HepG2 (cell line): ENCODE data around the gene IKZF2. TPM values are rescaled to one million over a fixed set of nuclear protein-coding genes. Genes with fewer than 3 reads are reported as not detected.

Experiments used
- ATAC-seq: fragments of 200-7000 bp; cut with Tn5 transposase; 3 replicates; pipeline ENCODE4 v1.9.1; 2020; ENCODE audit warnings: mild to moderate bottlenecking, moderate library complexity
- BruUV-seq: library from RNA; stranded (reverse); fragments of 400-500 nt; replicated peaks from 2 replicates; lab custom pipeline; 2021; lab: Mats Ljungman, UMichigan
- CTCF ChIA-PET: fragments of 300-600 bp; formaldehyde crosslinking; extraction: SDS; loops from one replicate; lab custom pipeline; 2021; ENCODE audit warnings: low total read pairs, inconsistent platforms, low intra/inter-chr PET ratio; lab: Yijun Ruan, JAX
- POLR2A ChIA-PET: fragments of 350-600 bp; sonication (Branson Sonifier 250); formaldehyde crosslinking; loops from one replicate; lab custom pipeline; 2020; ENCODE audit warnings: antibody characterized with exemption, inconsistent platforms; lab: Yijun Ruan, JAX
- DNase-seq: peaks from one replicate; pipeline ENCODE4 v3.0.0-alpha.2; 2015; ENCODE audit warnings: low spot score
- FAIRE-seq: peaks from 3 replicates; lab custom pipeline; 2011; peaks lifted over from hg19 to GRCh38; lab: Jason Lieb, UNC
- H2AFZ ChIP-seq: one replicate; pipeline ENCODE4 v1.6.1; 2011; ENCODE audit warnings: low read length, inconsistent platforms
- H3K27ac ChIP-seq: fragments of 300-600 bp; 3 replicates; pipeline ENCODE4 v1.8.0; 2011; ENCODE audit warnings: mixed run types, mild to moderate bottlenecking, mixed read lengths, low read length, inconsistent platforms; ENCODE audit not compliant: insufficient read depth; ENCODE audit errors: extremely low read length
- H3K27me3 ChIP-seq, 2 experiments: fragments of 200-600 bp in 1 of 2; 2 replicates in 1 of 2; 3 replicates in 1 of 2; pipeline versions ENCODE4 v1.6.0 to v1.8.0; 2011; ENCODE audit warnings: low read length in 2 of 2, mild to moderate bottlenecking in 2 of 2, moderate library complexity in 2 of 2, inconsistent platforms in 1 of 2; ENCODE audit not compliant: insufficient read depth in 2 of 2, control insufficient read depth in 1 of 2
- H3K36me3 ChIP-seq, 2 experiments: fragments of 200-600 bp in 1 of 2; replicated peaks in 1 of 2; 2 replicates in 1 of 2; 3 replicates in 1 of 2; pipeline versions ENCODE4 v1.5.1 to v1.8.0; 2011; ENCODE audit warnings: low read length in 2 of 2, inconsistent platforms in 1 of 2; ENCODE audit not compliant: insufficient read depth in 2 of 2, control insufficient read depth in 1 of 2
- H3K4me1 ChIP-seq: 2 replicates; pipeline ENCODE4 v1.5.1; 2012; ENCODE audit warnings: low read length, inconsistent platforms; ENCODE audit not compliant: insufficient read depth
- H3K4me2 ChIP-seq: 2 replicates; pipeline ENCODE4 v1.6.0; 2011; ENCODE audit warnings: low read depth, low read length, inconsistent platforms
- H3K4me3 ChIP-seq, 3 experiments: fragments of 200-600 bp in 1 of 3; sonication (generic), shearing (Covaris generic) in 1 of 3; replicated peaks in 1 of 3; 2 replicates each; pipeline ENCODE4 v1.5.1; 2011 to 2016; ENCODE audit warnings: low read length in 3 of 3, inconsistent platforms in 2 of 3, low read depth in 2 of 3, mild to moderate bottlenecking in 2 of 3, control low read depth in 1 of 3, mixed read lengths in 1 of 3; ENCODE audit not compliant: insufficient read depth in 1 of 3
- H3K79me2 ChIP-seq: one replicate; pipeline ENCODE4 v1.6.1; 2011; ENCODE audit warnings: low read length, inconsistent platforms; ENCODE audit not compliant: insufficient read depth
- H3K9ac ChIP-seq: 2 replicates; pipeline ENCODE4 v1.6.0; 2011; ENCODE audit warnings: mild to moderate bottlenecking, low read depth, low read length, inconsistent platforms; ENCODE audit not compliant: insufficient read depth
- H3K9me3 ChIP-seq: 2 replicates; pipeline ENCODE4 v1.5.1; 2012; ENCODE audit warnings: mild to moderate bottlenecking, low read length
- H4K20me1 ChIP-seq: 2 replicates; pipeline ENCODE4 v1.6.0; 2011; ENCODE audit warnings: inconsistent platforms, mild to moderate bottlenecking, low read length, moderate library complexity; ENCODE audit not compliant: insufficient read depth
- ATM ChIP-seq: fragments of 450-650 bp; IDR thresholded peaks from 2 replicates; pipeline ENCODE4 v1.7.1; 2017; ENCODE audit warnings: mild to moderate bottlenecking, borderline replicate concordance
- STAT5B ChIP-seq: sonication (generic); formaldehyde crosslinking; IDR thresholded peaks from 2 replicates; pipeline ENCODE4 v1.4.0; 2020; ENCODE audit warnings: missing genetic modification reagents
- ZNF747 ChIP-seq: sonication (generic); formaldehyde crosslinking; IDR thresholded peaks from 2 replicates; pipeline ENCODE4 v1.8.1; 2023; ENCODE audit warnings: missing genetic modification reagents, mild to moderate bottlenecking, borderline replicate concordance
- WGBS: methylation state at CpG from one replicate; pipeline ENCODE4 v1.1.6; 2017; ENCODE audit warnings: low lambda C conversion rate; 5-methylcytosine and 5-hydroxymethylcytosine counted together
- in situ Hi-C: cut with HindIII; loops from 2 replicates; pipeline ENCODE4 v1.10.0; 2017; ENCODE audit warnings: low pct_unique_long_range_greater_than_20kb; ENCODE audit not compliant: extremely low pct_ligation_motif_present
- intact Hi-C: fragments of 100-400 bp; cut with micrococcal nuclease; formaldehyde crosslinking; loops from one replicate; pipeline ENCODE4 v1.10.0; 2022; ENCODE audit not compliant: unreplicated experiment
- polyA plus RNA-seq, 8 experiments: library from polyadenylated mRNA; depleted of rRNA in 3 of 8; stranded (reverse) in 7 of 8; unstranded in 1 of 8; fragments of >200 nt; fragmentation: Illumina TruSeq in 4 of 8; extraction: Trizol in 4 of 8; gene quantifications; 2 replicates each; pipeline versions ENCODE4 v1.2.1 to v1.2.3, GENCODE V29; 2011 to 2016; ENCODE audit warnings: low read depth in 4 of 8, missing spikeins in 1 of 8, mixed read lengths in 1 of 8; ENCODE audit not compliant: insufficient read depth in 1 of 8
- total RNA-seq, 5 experiments: library from RNA; depleted of rRNA; stranded (reverse); fragments of >200 nt; fragmentation: Illumina TruSeq; extraction: Trizol; gene quantifications; 2 replicates each; pipeline ENCODE4 v1.2.3, GENCODE V29; 2016; ENCODE audit warnings: low read depth in 1 of 5
- TF ChIP-seq, protein P1 (sequence below): sonication (generic); formaldehyde crosslinking; IDR thresholded peaks from 2 replicates; pipeline ENCODE4; 2020; ENCODE audit warnings: missing genetic modification reagents, mild to moderate bottlenecking, borderline replicate concordance
- TF ChIP-seq, protein P2 (sequence below): sonication (generic); formaldehyde crosslinking; IDR thresholded peaks from 2 replicates; pipeline ENCODE4 v1.5.0; 2020; ENCODE audit warnings: mild to moderate bottlenecking, low read depth, missing genetic modification reagents, borderline replicate concordance

Gene IKZF2
- total and polyA plus RNA-seq, 2 of the 13 experiments (the other 11 are each of a cell fraction or from before 2014, with no cell fraction given), result 0.18 to 0.86 TPM

DNA sequence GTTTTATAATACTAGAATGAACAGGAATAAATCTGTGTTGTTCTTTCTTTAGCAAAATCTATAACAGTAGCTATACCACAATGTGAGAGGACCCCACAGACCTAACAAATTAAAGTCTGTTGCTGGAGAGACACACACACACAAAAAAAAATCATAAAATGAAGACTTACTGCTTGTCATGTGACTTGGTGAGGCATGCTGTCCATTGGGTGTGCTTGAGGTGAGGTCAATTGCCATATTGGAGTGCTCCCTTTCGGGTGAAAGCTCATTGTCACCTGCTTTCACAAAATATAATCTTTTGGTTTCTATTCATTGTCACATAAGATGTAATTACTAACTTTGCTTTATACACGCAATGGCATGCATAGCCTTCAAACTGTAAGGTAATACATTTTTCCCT is 3.9 kb downstream of the IKZF2 start:
- ATAC-seq, result no peak
- no peak for FAIRE-seq
- in situ Hi-C loops, result no loop called here
- DNase-seq, result no peak
- whole genome bisulfite sequencing, result 11% methylated on average over 2 of the region's 2 CpGs
- Histone ChIP-seq H3K4me1 (peaks cover 9% of the 10 kb centered on the region; the same call in 1 of the 2 replicates), H2AFZ (no peak overlapping the region), H3K27me3 (peaks cover 0 to 15% of the 10 kb centered on the region in 2 experiments; a peak in 1 of 5 replicates), H3K9me3 (no peaks in the 10 kb centered on the region), H3K36me3 (no peaks in the 10 kb centered on the region), H3K27ac (no peak overlapping the region), H3K9ac (no peak overlapping the region), H3K4me3 (no peak overlapping the region), H4K20me1 (no peaks in the 10 kb centered on the region), H3K4me2 (no peak overlapping the region), H3K79me2 (no peaks in the 10 kb centered on the region)
- BruUV-seq, result no TSS peak
- intact Hi-C loops, result no loop called here
- ChIA-PET POLR2A (no interaction called here), CTCF (no interaction called here)
- TF ChIP-seq ATM, result no peak
- TF ChIP-seq STAT5B, result no peak
- no peak for TF ChIP-seq ZNF747
- TF ChIP-seq, protein P1, sequence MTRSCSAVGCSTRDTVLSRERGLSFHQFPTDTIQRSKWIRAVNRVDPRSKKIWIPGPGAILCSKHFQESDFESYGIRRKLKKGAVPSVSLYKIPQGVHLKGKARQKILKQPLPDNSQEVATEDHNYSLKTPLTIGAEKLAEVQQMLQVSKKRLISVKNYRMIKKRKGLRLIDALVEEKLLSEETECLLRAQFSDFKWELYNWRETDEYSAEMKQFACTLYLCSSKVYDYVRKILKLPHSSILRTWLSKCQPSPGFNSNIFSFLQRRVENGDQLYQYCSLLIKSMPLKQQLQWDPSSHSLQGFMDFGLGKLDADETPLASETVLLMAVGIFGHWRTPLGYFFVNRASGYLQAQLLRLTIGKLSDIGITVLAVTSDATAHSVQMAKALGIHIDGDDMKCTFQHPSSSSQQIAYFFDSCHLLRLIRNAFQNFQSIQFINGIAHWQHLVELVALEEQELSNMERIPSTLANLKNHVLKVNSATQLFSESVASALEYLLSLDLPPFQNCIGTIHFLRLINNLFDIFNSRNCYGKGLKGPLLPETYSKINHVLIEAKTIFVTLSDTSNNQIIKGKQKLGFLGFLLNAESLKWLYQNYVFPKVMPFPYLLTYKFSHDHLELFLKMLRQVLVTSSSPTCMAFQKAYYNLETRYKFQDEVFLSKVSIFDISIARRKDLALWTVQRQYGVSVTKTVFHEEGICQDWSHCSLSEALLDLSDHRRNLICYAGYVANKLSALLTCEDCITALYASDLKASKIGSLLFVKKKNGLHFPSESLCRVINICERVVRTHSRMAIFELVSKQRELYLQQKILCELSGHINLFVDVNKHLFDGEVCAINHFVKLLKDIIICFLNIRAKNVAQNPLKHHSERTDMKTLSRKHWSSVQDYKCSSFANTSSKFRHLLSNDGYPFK (CRISPR knock-in tag), result no peak
- TF ChIP-seq, protein P2, sequence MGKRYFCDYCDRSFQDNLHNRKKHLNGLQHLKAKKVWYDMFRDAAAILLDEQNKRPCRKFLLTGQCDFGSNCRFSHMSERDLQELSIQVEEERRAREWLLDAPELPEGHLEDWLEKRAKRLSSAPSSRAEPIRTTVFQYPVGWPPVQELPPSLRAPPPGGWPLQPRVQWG, result no peak
